Measurements from ENCODE around the gene MAN2A1.
A peak's percentile ranks its signal among the peaks of the same experiment; 100 is the strongest.

The MAN2A1 gene

DNA sequence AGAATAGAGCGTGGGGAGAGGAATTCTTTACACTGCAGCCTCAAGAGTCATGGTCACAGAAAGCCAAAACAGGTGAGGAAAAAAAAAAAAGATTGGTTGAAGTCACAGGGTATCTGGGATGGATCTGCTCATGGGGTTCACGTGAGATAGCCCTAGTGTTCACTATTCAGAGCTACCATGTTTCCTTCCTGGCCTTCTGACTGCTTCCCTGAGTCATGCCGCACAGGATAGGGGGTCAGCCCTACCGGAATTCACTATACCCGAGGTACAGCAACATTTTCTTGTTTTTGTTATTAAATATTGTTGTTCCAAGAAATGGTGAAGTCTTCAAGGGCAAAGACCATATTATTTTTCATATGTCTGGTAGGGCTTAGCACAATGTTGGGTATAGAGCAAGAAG is 21.5 kb upstream of the MAN2A1 start:
- H3K27me3 Mint-ChIP-seq, result peaks cover 6% of the 10 kb centered on the region
- DNase-seq, result no peak

DNA sequence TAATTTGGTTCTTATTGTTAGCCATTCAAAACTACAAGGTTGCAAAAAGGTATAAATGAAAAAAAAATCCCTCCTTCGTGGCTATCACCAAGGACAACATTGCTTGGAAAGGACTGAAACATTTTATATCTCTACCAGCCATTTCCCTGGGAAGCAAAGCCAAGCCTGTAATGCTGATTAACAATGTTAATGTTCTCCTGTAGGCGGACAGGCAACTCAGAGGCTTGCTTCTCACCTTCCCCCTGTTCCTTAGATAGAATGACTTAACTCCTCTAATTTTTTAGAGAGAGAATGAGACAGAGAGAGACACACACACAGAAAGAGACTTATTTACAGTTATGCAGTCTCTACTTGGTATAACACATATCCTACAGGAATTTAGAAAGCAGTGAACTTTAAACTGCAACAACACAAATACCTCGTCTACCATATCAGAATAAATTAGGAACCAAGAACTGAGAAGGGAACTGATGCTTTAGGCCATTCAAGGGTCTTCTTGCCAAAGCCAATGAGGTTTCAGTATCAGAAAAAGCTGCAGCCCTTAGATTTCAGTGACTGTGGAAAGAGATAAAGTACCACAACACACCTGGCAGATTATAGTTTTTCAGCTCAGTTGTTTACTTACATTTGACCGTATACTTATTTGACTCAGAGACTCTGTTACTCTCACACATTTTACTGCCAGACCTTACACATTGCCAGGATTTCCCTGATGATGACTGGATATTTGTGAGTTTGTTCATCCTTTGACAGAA is 20.9 kb upstream of the MAN2A1 start:
- no peaks in the 10 kb centered on the region for H3K9me3 Mint-ChIP-seq
- no peak overlapping the region for H3K4me3 Mint-ChIP-seq
- H3K4me1 Mint-ChIP-seq (ENCODE audit: low read depth), result no peaks in the 10 kb centered on the region
- no peaks in the 10 kb centered on the region for H3K36me3 Mint-ChIP-seq (ENCODE audit: low read depth)
- no peak for DNase-seq
- no peak overlapping the region for H3K27ac Mint-ChIP-seq
- peaks cover 6% of the 10 kb centered on the region for H3K27me3 Mint-ChIP-seq

More for the DNA sequence above, 21.5 kb upstream of the MAN2A1 start:
- Mint-ChIP-seq H3K9me3 (no peaks in the 10 kb centered on the region), H3K4me3 (no peak overlapping the region), H3K27ac (no peak overlapping the region), H3K36me3 (ENCODE audit: low read depth) (no peaks in the 10 kb centered on the region), H3K4me1 (ENCODE audit: low read depth) (no peaks in the 10 kb centered on the region)

DNA sequence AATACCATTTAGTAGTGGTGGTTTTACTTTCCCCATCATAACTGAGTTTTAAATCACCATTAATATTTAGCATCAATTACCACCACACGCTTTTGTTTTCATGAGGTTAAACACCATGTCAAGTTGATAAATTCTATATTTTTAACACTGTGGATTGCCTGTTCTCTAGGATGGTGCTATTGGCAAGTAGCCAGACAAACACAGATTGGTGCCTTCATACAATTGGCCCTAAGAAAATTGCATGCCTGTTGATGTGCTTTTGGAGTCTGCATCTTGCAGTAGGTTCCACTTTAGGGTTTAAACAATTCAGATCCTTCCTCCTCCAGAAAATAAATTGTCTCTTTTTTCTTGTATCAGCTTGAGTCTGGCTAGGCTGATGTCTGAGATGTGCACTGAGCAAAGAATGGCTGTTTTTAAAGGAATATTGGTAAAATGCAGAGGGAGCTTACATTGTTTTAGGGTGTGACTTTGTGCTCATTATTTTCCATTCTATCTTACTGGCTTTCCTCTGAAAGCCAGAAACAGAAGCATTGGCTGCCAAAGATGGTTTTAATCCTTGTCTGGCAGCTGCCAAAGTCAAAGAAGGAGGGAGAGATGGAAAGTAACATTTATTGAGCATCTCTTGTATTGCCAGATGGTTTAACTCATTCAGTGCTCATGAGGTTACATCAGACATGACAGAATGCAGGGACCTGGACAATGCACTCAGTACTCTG is 19.6 kb upstream of the MAN2A1 start:
- Mint-ChIP-seq H3K4me1 (ENCODE audit: low read depth) (no peaks in the 10 kb centered on the region), H3K4me3 (no peak overlapping the region), H3K27ac (no peak overlapping the region), H3K36me3 (ENCODE audit: low read depth) (no peaks in the 10 kb centered on the region), H3K9me3 (no peaks in the 10 kb centered on the region), H3K27me3 (peaks cover 9% of the 10 kb centered on the region)
- DNase-seq, result no peak

DNA sequence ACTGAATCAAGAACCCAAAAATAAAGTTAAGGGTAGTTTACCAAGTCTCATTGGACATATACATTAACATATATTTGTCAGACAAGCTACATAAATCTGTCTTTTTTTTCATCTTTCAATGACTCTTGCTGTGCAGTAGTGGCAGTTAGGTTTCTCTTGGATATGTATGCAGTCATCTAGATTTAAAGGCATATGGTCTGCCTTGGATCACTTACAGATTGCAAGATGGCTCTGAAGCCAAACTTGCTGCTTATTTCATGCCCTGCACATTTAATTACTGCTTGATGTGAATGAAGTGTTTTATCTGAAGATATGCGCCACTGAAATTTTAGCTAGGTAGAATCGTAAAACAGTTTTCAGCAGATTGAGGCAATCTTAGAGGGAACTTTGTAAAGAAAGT is 18.6 kb upstream of the MAN2A1 start:
- H3K27me3 Mint-ChIP-seq, result peaks cover 15% of the 10 kb centered on the region
- no peak overlapping the region for H3K27ac Mint-ChIP-seq
- H3K4me1 Mint-ChIP-seq (ENCODE audit: low read depth), result no peaks in the 10 kb centered on the region
- H3K36me3 Mint-ChIP-seq (ENCODE audit: low read depth), result no peaks in the 10 kb centered on the region
- DNase-seq, result no peak
- no peaks in the 10 kb centered on the region for H3K9me3 Mint-ChIP-seq
- no peak overlapping the region for H3K4me3 Mint-ChIP-seq

DNA sequence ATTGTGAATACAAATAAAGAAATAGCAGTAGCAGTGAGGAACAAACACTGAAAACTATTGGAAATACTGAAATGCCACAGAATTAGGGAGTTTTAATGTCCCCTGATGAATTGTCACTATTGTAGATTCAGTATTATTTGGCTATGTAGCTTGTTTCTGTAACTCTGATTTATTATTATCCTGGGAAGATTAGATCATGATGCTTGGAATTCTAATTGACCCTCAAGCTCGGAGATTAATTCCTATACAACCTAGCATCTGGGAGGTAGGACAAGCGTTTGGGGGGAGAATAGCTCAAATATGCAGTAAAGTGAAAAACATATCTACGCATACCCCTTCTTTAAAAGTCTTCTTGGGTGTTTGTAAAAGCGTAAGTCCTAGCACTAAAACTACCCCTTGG is 15.1 kb upstream of the MAN2A1 start:
- H3K36me3 Mint-ChIP-seq (ENCODE audit: low read depth), result no peaks in the 10 kb centered on the region
- H3K4me1 Mint-ChIP-seq (ENCODE audit: low read depth), result no peaks in the 10 kb centered on the region
- DNase-seq, result no peak
- H3K4me3 Mint-ChIP-seq, result no peak overlapping the region
- H3K27me3 Mint-ChIP-seq, result peaks cover 26% of the 10 kb centered on the region
- H3K27ac Mint-ChIP-seq, result no peak overlapping the region
- no peaks in the 10 kb centered on the region for H3K9me3 Mint-ChIP-seq

DNA sequence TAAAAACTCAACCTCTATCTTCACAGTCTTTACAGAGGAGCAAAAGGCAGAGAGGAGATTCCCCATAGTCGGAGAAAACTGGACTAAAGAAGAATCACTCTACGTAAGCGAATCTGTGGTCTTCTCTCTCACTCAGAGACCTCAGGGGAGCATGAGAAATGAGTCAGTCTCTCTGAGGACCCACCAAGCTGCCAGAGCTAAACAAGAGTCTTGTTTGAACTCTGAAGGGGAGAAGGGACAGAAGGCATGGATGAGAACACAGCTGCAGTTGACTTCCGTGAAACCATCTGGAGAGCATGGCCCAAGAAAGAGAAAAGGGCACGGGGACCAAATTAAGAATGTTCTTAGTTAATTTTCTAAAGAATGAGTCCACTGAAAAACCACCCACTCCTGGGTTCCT is 12.8 kb upstream of the MAN2A1 start:
- Mint-ChIP-seq H3K27me3 (peaks cover 21% of the 10 kb centered on the region), H3K4me3 (no peak overlapping the region), H3K27ac (no peak overlapping the region), H3K36me3 (ENCODE audit: low read depth) (no peaks in the 10 kb centered on the region), H3K9me3 (no peaks in the 10 kb centered on the region), H3K4me1 (ENCODE audit: low read depth) (no peaks in the 10 kb centered on the region)
- no peak for DNase-seq

DNA sequence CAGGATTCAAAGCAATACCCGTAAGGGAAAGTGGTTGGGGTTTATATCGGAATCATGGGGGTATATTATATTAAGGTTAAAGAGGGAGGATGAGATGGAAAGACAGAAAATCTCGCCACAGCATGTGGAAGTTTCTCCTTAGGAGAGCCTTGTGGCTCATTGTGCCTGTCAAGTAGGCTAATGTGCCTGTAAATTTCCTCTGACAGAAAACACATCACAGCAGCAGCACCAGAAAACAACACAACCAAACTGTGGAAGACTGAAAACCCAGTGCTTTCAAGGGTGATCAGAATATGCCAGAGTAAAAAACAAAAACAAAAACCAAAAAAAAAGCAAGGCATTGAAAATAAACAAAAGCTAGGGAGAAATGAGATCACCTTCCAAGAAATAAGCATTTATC is 11.3 kb upstream of the MAN2A1 start:
- no peak overlapping the region for H3K4me3 Mint-ChIP-seq
- H3K36me3 Mint-ChIP-seq (ENCODE audit: low read depth), result no peaks in the 10 kb centered on the region

DNA sequence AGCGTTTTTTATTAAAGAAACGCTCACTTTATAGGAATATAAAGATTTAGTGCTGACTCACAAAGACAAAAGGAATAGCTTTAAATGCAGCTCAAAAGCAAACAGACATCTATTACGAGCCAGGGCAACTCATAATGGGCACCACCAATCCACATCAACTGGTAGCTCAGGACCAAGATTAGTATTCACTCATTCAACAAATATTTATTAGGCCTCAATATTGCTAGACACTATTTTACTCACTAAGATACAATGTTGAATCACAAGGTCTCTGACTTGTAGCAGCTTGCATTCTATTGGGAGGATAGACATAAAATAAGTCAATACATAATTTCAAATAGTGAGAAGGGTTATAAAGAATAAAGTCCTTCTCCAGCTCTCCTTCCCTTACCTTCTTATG is 8.0 kb upstream of the MAN2A1 start:
- Mint-ChIP-seq H3K27me3 (peaks cover 6% of the 10 kb centered on the region), H3K27ac (no peak overlapping the region), H3K4me3 (no peak overlapping the region), H3K9me3 (no peaks in the 10 kb centered on the region), H3K4me1 (ENCODE audit: low read depth) (no peaks in the 10 kb centered on the region), H3K36me3 (ENCODE audit: low read depth) (no peaks in the 10 kb centered on the region)
- DNase-seq, result no peak

More for the DNA sequence above, 11.3 kb upstream of the MAN2A1 start:
- no peak for DNase-seq
- H3K4me1 Mint-ChIP-seq (ENCODE audit: low read depth), result no peaks in the 10 kb centered on the region
- no peak overlapping the region for H3K27ac Mint-ChIP-seq
- no peaks in the 10 kb centered on the region for H3K9me3 Mint-ChIP-seq
- peaks cover 21% of the 10 kb centered on the region for H3K27me3 Mint-ChIP-seq

DNA sequence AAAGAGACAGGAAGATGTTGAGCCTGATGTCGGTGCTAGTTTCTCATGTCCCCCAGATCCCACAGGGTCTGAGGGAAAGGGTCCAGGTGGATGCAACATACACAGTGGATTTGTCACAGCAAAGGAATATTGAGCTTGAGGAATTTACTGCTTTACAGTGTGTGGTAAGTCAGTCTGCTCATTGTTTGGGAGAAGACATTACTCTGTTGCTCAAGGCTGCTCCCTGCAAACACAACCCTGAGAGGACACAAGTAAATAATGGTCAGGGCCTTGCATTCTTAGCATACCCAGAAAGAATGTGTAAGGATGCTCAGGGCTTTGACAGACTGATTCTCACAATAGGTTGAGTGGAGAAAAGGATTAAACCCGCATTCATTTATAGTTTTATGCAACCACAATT is 7.3 kb upstream of the MAN2A1 start:
- DNase-seq, result no peak
- Mint-ChIP-seq H3K4me1 (ENCODE audit: low read depth) (no peaks in the 10 kb centered on the region), H3K27me3 (no peaks in the 10 kb centered on the region), H3K4me3 (no peak overlapping the region), H3K36me3 (ENCODE audit: low read depth) (no peaks in the 10 kb centered on the region), H3K27ac (no peak overlapping the region), H3K9me3 (no peaks in the 10 kb centered on the region)

DNA sequence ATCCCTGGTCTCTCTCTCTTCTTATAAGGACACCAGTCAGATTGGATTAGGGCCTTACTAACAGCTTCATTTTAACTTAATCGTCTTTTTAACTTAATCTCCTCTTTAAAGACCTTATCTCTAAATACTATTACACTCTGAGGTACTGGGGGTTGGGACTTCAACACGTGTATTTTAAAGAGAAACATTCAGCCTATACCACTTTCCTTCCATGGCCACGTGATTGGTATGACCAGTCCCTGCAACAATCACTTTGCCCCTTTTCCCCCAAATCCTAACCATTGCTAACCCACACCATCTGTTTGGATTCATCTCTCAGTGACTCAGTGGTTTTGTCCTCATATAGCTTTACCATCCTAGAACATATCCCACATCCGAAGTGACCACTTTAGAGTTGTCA is 3.8 kb upstream of the MAN2A1 start:
- Mint-ChIP-seq H3K27me3 (no peaks in the 10 kb centered on the region), H3K4me3 (no peak overlapping the region)

DNA sequence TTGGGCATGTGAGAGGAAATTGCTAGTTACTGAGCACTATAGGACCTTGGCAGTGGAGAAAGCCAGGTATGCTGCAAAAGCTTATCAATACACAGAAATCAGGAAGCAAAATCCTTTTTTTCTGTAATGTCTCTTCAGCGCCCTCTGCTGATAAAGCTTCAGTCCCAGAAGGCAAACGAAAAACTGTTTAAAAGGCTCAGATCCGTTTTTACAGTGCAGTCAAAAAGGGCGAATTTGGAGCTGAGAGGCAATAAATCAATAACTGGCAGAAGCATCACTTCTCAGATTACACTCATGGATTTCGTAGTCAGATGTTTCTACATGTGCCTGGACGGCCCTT is 1.1 kb upstream of the MAN2A1 start:
- DNase-seq, result no peak
- Mint-ChIP-seq H3K4me3 (peak overlapping the region; percentile 84), H3K36me3 (ENCODE audit: low read depth) (peaks cover 22% of the 10 kb centered on the region), H3K27ac (peak overlapping the region; percentile 98), H3K27me3 (no peaks in the 10 kb centered on the region), H3K4me1 (ENCODE audit: low read depth) (peaks cover 31% of the 10 kb centered on the region), H3K9me3 (no peaks in the 10 kb centered on the region)

More for the DNA sequence above, 3.8 kb upstream of the MAN2A1 start:
- H3K27ac Mint-ChIP-seq, result no peak overlapping the region
- peaks cover 3% of the 10 kb centered on the region for H3K36me3 Mint-ChIP-seq (ENCODE audit: low read depth)
- DNase-seq, result no peak
- H3K9me3 Mint-ChIP-seq, result no peaks in the 10 kb centered on the region
- peaks cover 9% of the 10 kb centered on the region for H3K4me1 Mint-ChIP-seq (ENCODE audit: low read depth)

DNA sequence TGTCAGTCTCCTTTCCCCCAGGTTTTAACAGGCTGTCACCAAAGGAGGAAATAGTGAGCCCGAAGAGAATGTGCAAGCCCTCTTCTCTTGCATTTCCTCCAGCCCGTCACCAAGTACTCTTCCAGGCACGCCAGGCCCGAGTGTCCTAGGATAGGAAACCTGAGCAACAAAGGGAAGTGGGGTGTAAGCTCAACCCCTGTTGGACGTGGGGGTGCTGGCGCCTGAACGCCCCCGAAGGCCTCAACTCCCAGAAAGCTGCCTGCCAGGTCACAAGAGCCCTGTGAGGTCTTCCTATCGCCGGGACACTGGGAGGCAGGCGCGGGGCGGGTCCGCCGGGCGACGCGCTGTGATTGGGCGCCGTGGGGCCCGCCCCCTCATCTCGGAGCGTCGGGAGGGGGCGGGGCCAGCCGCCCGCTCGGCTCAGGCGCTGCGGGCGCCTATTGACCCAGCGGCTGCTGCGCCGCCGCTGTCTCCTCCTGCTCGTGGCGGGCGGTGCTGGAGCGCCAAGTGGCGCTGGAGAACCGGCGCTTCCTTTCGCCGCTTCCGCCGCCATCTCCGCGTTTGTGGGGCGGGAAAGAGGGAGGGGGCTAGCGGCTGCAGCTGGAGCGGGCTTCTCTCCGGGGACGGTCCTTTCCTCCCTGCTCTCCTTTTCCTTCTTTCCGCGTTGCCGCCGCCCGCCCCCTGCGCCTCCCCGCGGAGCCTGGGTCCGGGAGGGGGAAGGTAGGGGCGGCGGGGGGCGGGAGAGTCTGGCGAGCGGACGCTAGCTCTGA is 572 bp upstream of the MAN2A1 start:
- Mint-ChIP-seq H3K27me3 (no peaks in the 10 kb centered on the region), H3K4me3 (peak overlapping the region; percentile 91), H3K4me1 (ENCODE audit: low read depth) (peaks cover 37% of the 10 kb centered on the region), H3K36me3 (ENCODE audit: low read depth) (peaks cover 27% of the 10 kb centered on the region), H3K9me3 (no peaks in the 10 kb centered on the region), H3K27ac (peak overlapping the region; percentile 98)
- DNase-seq, result peak; percentile 86

DNA sequence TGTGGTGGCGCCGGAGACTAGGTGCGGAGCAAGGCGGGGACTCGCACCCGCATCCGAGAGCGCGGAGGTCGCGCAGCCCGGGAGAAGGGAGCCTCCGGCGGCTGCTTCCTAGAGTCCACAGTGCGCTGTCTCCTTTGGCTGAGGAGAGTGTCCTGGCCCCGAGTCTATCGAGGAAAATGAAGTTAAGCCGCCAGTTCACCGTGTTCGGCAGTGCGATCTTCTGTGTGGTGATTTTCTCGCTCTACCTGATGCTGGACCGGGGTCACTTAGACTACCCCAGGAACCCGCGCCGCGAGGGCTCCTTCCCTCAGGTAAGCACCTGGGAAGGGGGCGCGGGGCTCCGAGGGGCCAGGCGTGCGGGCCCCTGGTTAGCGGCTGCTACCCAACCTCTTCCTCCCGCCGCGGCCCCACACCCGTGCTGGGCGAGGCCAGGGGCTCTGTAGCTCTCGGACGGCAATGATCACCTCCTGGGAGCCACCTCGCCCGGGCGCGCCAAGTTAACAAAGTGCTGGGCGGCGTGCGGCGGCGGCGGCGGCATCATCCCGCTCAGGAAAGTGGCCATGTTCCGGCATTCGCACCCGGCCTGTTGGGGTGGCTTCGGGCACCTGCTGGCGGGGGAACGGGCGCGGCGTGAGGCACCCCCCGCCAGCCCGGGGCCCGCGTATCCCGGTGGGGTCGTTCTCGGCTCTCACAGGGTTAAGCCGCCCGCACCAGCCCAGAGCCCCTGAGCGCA is 681 bp downstream of the MAN2A1 start:
- H3K27me3 Mint-ChIP-seq, result no peaks in the 10 kb centered on the region
- peak overlapping the region; percentile 91 for H3K4me3 Mint-ChIP-seq
- peak overlapping the region; percentile 94 for H3K27ac Mint-ChIP-seq
- peak; percentile 72 for DNase-seq
- peaks cover 49% of the 10 kb centered on the region for H3K4me1 Mint-ChIP-seq (ENCODE audit: low read depth)
- no peaks in the 10 kb centered on the region for H3K9me3 Mint-ChIP-seq
- H3K36me3 Mint-ChIP-seq (ENCODE audit: low read depth), result peaks cover 38% of the 10 kb centered on the region

DNA sequence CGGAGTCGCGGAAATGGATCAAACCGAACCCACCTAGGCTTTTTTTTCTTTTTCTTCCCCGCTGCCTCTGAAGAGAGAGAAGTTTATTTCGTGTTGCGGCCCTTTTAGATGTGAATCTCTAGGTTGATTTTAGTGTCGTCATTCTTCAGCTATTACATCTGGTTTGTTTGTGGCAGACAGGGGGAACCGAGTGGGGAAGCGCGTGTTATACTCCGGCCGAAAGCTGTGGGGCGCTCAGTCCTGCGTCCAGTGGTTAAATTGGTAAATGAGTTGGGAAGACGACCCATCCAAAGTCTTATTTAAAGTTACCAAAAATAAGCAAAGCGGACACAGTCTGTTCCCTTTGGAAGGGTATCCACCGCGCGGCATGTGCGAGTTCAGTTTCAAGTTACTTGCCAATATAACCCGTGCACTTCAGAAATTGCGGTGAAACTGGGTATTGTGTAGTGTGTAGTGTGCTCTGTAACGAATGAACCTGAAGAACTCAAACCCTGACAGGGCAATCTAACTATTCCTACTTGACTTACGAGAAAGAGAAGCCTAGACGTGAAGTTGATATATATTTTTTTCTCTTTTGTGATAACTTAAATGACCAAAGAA is 1.3 kb downstream of the MAN2A1 start:
- Mint-ChIP-seq H3K36me3 (ENCODE audit: low read depth) (peaks cover 43% of the 10 kb centered on the region), H3K27ac (peak overlapping the region; percentile 94), H3K27me3 (no peaks in the 10 kb centered on the region), H3K4me1 (ENCODE audit: low read depth) (peaks cover 55% of the 10 kb centered on the region), H3K9me3 (no peaks in the 10 kb centered on the region), H3K4me3 (peak overlapping the region; percentile 91)
- DNase-seq, result peak; percentile 65
